ENCODE data around the gene TSEN34. TPM values are rescaled to one million over a fixed set of nuclear protein-coding genes. Genes with fewer than 3 reads are reported as not detected.
"Not testable (repeated sequence)": the region's sequence is repeated elsewhere in the genome, so short reads cannot be mapped to it uniquely, and the experiment has no call there.

Gene TSEN34
- total and polyA plus RNA-seq, 3 experiments from 2014 or later, result 22.4 to 38.2 (median 24.6) TPM

DNA sequence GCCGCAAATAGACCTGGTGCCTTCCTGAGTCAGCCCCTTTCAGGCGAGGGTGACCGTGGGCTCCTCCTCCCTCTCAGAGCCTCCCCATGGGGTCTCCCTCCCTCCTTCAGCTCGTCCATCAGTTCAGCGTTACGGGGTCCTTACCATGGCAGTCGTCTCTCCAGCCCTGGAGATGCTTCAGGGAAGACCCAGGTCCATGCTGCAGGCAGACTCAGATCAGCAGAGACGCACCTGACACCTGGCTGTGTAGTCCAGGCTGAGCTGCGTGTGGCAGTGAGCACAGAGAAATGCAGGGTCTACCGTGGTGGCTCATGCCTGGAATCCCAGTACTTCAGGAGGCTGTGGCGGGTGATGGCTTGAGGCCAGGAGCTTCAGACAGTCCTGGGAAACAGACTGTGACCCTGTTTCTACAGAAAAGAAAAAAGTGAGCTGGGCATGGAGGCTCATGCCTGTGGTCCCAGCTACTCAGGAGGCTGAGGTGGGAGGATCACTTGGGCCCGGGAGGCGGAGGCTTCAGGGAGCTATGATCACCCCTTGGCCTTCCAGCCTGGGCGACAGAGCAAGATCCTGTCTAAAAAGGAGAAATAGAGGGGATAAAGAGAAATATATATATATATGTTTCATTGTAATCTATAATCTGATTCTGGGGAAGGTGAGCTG is 32.3 kb downstream of the TSEN34 start:
- H3K4me1 Mint-ChIP-seq; H3K27me3 ChIP-seq (ENCODE audit: insufficient read depth, low read length, poor library complexity, severe bottlenecking); H3K36me3 Mint-ChIP-seq; H3K27ac Mint-ChIP-seq; DNase-seq; H3K27me3 Mint-ChIP-seq; CTCF ChIA-PET; H3K4me3 ChIP-seq (ENCODE audit: low read length); H3K9me3 ChIP-seq (ENCODE audit: low read length); H3K36me3 ChIP-seq (ENCODE audit: insufficient read depth, low read length); POLR2A ChIA-PET; H3K4me1 ChIP-seq (ENCODE audit: insufficient read depth, low read length); H3K4me3 Mint-ChIP-seq; H3K27ac ChIP-seq (ENCODE audit: low read depth, low read length); H3K9me3 Mint-ChIP-seq: not testable (repeated sequence)

DNA sequence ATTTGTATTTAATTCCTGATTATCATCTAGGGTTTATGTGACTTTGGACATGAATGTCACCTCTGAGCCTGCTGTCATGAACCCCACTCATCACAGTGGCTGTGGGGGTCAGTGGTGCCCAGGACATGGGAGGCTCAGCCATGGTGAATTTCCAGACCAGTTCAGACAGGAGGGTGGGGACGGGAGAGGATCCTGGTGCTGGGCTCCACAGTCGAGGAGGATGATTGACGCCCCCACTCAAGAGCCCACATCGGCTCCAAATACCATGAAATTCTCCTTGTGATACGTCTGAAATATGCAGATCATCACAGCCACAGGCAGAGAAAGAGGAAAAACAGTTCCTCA is 32.8 kb downstream of the TSEN34 start:
- POLR2A ChIA-PET; H3K9me3 Mint-ChIP-seq; H3K9me3 ChIP-seq (ENCODE audit: low read length); DNase-seq; H3K27me3 Mint-ChIP-seq; H3K36me3 ChIP-seq (ENCODE audit: insufficient read depth, low read length); H3K36me3 Mint-ChIP-seq; H3K27ac ChIP-seq (ENCODE audit: low read depth, low read length); H3K4me1 Mint-ChIP-seq; H3K27me3 ChIP-seq (ENCODE audit: insufficient read depth, low read length, poor library complexity, severe bottlenecking); H3K4me3 ChIP-seq (ENCODE audit: low read length); H3K4me3 Mint-ChIP-seq; CTCF ChIA-PET; H3K4me1 ChIP-seq (ENCODE audit: insufficient read depth, low read length); H3K27ac Mint-ChIP-seq: not testable (repeated sequence)

DNA sequence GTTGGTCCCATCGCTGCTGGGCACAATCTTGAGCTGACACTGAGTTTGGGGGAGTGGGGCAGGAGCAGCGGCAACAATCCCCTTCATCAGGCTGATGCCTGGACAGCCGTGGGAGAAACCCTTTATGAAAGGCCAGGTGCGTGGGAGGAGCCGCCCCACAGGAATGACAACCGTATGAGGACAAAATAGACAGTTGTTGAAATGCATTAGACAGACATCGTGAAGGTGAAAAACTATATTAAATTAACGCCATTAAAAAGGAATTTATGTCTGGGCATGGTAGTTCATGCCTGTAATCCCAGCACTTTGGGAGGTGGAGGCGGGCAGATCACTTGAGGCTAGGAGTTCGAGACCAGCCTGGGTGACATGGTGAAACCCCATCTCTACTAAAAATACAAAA is 33.5 kb downstream of the TSEN34 start:
- H3K4me1 Mint-ChIP-seq; POLR2A ChIA-PET; H3K4me3 ChIP-seq (ENCODE audit: low read length); H3K27ac ChIP-seq (ENCODE audit: low read depth, low read length); DNase-seq; CTCF ChIA-PET; H3K9me3 ChIP-seq (ENCODE audit: low read length); H3K4me3 Mint-ChIP-seq; H3K9me3 Mint-ChIP-seq; H3K36me3 ChIP-seq (ENCODE audit: insufficient read depth, low read length); H3K4me1 ChIP-seq (ENCODE audit: insufficient read depth, low read length); H3K27ac Mint-ChIP-seq; H3K36me3 Mint-ChIP-seq; H3K27me3 ChIP-seq (ENCODE audit: insufficient read depth, low read length, poor library complexity, severe bottlenecking): not testable (repeated sequence)
- peaks cover 2 to 14% of the 10 kb centered on the region in 2 donors for H3K27me3 Mint-ChIP-seq

DNA sequence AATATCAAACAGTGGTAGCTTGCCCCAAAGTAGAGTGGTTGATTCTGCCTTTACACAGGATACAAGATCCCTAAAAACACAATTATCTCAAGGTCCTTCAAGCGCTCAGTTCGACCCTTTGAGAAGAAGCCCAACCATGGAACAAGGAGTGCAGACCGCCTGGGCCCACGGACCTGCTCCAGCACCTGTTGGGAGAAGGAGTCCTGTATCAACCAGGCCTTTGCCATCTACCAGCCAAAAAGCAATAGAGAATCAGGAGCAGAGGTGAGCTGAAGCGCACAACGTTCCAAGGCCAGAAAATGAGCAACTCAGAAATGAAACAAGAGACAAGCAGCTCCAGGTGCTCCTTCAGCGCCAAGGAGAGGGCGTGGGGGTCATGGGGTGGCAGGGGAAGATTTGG is 38.0 kb downstream of the TSEN34 start:
- DNase-seq, result no peak
- H3K36me3 Mint-ChIP-seq, result no peaks in the 10 kb centered on the region
- no peaks in the 10 kb centered on the region for H3K9me3 Mint-ChIP-seq
- H3K36me3 ChIP-seq (ENCODE audit: insufficient read depth, low read length), result no peaks in the 10 kb centered on the region
- peaks cover 0 to 4% (median 3%) of the 10 kb centered on the region in 3 donors for H3K4me1 Mint-ChIP-seq
- H3K4me3 ChIP-seq (ENCODE audit: low read length), result no peak overlapping the region
- H3K4me1 ChIP-seq (ENCODE audit: insufficient read depth, low read length), result peaks cover 4% of the 10 kb centered on the region
- H3K27me3 ChIP-seq (ENCODE audit: insufficient read depth, low read length, poor library complexity, severe bottlenecking), result no peaks in the 10 kb centered on the region
- H3K27me3 Mint-ChIP-seq, result peaks cover 5 to 23% of the 10 kb centered on the region in 2 donors
- CTCF ChIA-PET, result interaction anchor here (1.4 to 1.6 kb wide), 2 partner anchors 37 to 61 kb away, joined by 3 to 5 read pairs; no protein-coding TSS in a partner anchor
- H3K9me3 ChIP-seq (ENCODE audit: low read length), result no peaks in the 10 kb centered on the region
- H3K27ac ChIP-seq (ENCODE audit: low read depth, low read length), result no peak overlapping the region
- POLR2A ChIA-PET, result no interaction called here
- H3K4me3 Mint-ChIP-seq, result no peak overlapping the region
- H3K27ac Mint-ChIP-seq, result no peak overlapping the region

DNA sequence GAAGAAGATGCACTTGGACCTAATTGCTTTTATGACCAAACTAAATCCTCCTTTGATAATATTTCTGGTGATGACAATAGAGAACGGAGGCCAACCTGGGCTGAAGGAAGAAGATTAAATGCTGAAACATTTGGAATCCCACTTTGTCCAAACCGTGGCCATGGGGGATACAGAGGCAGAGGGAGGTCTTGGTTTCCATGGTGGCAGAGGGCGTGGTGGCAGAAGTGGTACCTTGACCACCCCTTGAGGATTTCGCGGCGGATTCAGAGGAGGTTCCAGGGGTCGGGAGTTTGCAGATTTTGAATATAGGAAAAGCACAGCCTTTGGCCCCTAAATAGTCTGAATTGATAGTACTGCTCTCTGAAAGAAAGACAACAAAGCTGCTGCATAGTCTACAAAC is 38.9 kb downstream of the TSEN34 start:
- H3K9me3 Mint-ChIP-seq, result peaks cover 0 to 2% (median 0%) of the 10 kb centered on the region in 5 donors
- no peak for DNase-seq
- peaks cover 4% of the 10 kb centered on the region for H3K4me1 ChIP-seq (ENCODE audit: insufficient read depth, low read length)
- H3K9me3 ChIP-seq (ENCODE audit: low read length), result no peaks in the 10 kb centered on the region
- H3K27ac ChIP-seq (ENCODE audit: low read depth, low read length), result no peak overlapping the region
- no peaks in the 10 kb centered on the region for H3K27me3 ChIP-seq (ENCODE audit: insufficient read depth, low read length, poor library complexity, severe bottlenecking)
- peaks cover 8 to 28% of the 10 kb centered on the region in 2 donors for H3K27me3 Mint-ChIP-seq
- CTCF ChIA-PET, result no interaction called here
- POLR2A ChIA-PET, result no interaction called here
- peak overlapping the region in 1 of 8 donors; percentile 20 for H3K27ac Mint-ChIP-seq
- no peaks in the 10 kb centered on the region for H3K36me3 ChIP-seq (ENCODE audit: insufficient read depth, low read length)
- no peak overlapping the region for H3K4me3 ChIP-seq (ENCODE audit: low read length)
- peaks cover 0 to 4% (median 3%) of the 10 kb centered on the region in 3 donors for H3K4me1 Mint-ChIP-seq
- H3K4me3 Mint-ChIP-seq, result peak overlapping the region in 2 of 7 donors; percentile 18 to 29
- H3K36me3 Mint-ChIP-seq, result no peaks in the 10 kb centered on the region

DNA sequence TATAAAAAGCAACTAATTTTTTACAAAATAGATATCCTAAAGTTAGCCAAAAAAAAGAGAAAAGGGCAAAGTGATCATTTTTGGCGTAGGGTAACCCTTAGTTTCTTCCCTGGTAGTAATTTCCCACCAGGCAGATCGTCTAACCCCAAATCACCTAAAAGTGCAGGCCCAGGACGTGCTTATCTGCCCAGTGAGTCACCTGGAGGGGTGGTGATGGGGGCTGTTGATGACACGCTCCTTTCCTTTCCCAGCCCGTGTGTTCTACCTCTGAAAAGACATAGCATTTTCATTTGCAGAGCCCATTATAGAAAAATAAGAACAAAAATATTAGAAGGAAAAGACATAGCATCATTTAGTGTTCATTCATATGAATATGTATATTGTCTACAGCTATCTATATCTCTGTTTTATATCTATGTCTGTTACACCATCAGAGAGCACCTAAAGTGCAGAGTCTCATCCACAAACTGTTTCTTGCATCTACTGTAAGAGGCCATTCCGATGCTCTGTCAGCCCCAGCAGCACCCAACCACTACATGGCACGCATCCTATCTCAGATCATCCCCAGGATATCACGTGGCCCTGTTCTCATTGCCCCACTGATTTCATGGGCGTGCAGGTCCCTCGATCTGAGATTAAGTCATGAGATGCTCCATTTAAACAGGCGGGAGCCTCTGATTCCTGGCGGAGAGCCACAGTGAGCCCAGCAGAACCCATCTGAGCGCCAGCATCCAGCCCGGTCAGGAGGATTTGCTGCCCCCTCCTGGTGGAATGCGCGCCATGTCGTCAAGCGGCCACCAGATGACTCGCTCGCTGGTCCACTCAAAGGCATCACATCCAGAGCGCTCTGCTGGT is 40.2 kb downstream of the TSEN34 start:
- Histone ChIP-seq H3K27ac (ENCODE audit: low read depth, low read length) (no peak overlapping the region), H3K9me3 (ENCODE audit: low read length) (no peaks in the 10 kb centered on the region), H3K4me1 (ENCODE audit: insufficient read depth, low read length) (peaks cover 4% of the 10 kb centered on the region), H3K4me3 (ENCODE audit: low read length) (no peak overlapping the region), H3K36me3 (ENCODE audit: insufficient read depth, low read length) (no peaks in the 10 kb centered on the region), H3K27me3 (ENCODE audit: insufficient read depth, low read length, poor library complexity, severe bottlenecking) (no peaks in the 10 kb centered on the region)
- no peak overlapping the region for H3K4me3 Mint-ChIP-seq
- peaks cover 0 to 4% (median 3%) of the 10 kb centered on the region in 3 donors for H3K4me1 Mint-ChIP-seq
- DNase-seq, result peak; percentile 59 to 90 (median 78)
- POLR2A ChIA-PET, result no interaction called here
- H3K27ac Mint-ChIP-seq, result peak overlapping the region in 3 of 8 donors; percentile 20 to 56 (median 53)
- peaks cover 0 to 2% (median 0%) of the 10 kb centered on the region in 5 donors for H3K9me3 Mint-ChIP-seq
- no peaks in the 10 kb centered on the region for H3K36me3 Mint-ChIP-seq
- CTCF ChIA-PET, result interaction anchor here (1.3 to 1.9 kb wide), 2 partner anchors 42 to 63 kb away, joined by 7 to 9 read pairs; partner anchors contain the start of gene MBOAT7
- peaks cover 8 to 36% of the 10 kb centered on the region in 2 donors for H3K27me3 Mint-ChIP-seq

DNA sequence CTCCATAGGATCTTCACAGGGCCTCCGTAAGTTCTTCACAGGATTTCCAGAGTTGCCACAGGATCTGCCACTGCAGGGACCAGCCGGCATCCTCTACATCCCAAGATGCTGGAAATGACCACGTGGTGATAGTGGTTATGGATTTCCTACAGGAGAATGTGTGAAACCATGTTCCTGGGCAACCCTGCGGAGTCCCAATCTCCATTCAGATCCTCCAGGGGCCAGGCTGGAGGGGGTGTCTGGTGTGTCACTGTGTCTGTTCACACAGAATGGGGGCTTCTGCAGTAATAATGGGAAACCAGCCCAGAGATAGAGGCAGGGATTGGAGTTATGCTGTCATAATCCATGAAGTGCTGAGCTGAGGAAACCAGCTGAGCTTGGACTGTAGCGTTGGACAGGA is 42.8 kb downstream of the TSEN34 start:
- no peaks in the 10 kb centered on the region for H3K36me3 Mint-ChIP-seq
- no peak overlapping the region for H3K4me3 Mint-ChIP-seq
- Histone ChIP-seq H3K27ac (ENCODE audit: low read depth, low read length) (no peak overlapping the region), H3K27me3 (ENCODE audit: insufficient read depth, low read length, poor library complexity, severe bottlenecking) (no peaks in the 10 kb centered on the region), H3K4me3 (ENCODE audit: low read length) (no peak overlapping the region), H3K4me1 (ENCODE audit: insufficient read depth, low read length) (peaks cover 4% of the 10 kb centered on the region), H3K9me3 (ENCODE audit: low read length) (no peaks in the 10 kb centered on the region), H3K36me3 (ENCODE audit: insufficient read depth, low read length) (no peaks in the 10 kb centered on the region)
- ChIA-PET CTCF (no interaction called here), POLR2A (interaction anchor here (1.0 kb wide), 1 partner anchor 60 kb away, joined by 3 read pairs; no protein-coding TSS in a partner anchor)
- peaks cover 0 to 4% (median 3%) of the 10 kb centered on the region in 3 donors for H3K4me1 Mint-ChIP-seq
- peaks cover 8 to 35% of the 10 kb centered on the region in 2 donors for H3K27me3 Mint-ChIP-seq
- peaks cover 0 to 2% (median 0%) of the 10 kb centered on the region in 5 donors for H3K9me3 Mint-ChIP-seq
- H3K27ac Mint-ChIP-seq, result no peak overlapping the region
- DNase-seq, result no peak

DNA sequence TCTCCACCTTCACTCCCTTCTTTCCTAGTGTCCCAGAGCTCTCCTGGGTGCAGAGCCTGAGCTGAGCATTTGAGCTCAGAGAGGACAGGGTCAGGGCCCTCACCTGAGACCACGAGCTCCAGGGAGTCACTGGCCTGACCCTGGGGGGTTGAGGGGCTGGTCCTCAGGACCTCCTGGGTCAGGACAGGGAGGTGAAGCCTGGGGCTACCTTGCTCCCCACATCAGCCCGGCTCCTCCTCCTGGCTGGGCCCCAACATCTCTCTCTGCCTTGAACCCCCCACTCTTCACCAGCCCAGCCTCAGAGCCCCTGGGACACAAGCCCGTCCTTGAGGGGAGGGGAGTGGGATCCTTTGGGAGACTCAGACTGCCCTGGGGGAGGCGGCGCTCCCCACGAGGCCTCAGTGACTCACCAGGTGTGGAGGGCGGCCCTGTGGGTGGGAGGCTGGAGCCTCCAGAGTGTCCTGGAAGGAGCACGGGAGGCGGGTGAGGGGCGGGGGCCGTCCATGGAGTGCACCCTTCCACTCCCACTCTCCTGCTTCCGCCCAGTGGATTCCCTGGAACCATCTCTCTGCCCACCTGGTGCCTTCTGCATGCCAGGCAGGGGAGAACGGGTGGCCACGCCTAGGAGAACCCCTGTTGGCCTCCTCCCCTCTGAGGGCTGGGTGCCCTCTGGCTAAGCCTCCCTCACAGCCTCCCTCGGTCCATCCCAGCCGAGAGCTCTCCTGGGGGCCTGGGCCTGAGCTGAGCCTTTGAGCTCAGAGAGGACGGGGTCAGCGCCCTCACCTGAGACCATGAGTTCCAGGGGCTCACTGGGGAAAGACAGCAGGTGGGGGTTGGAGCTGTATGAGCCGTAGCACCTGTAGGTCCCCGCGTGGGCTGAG is 48.6 kb downstream of the TSEN34 start:
- POLR2A ChIA-PET; H3K36me3 ChIP-seq (ENCODE audit: insufficient read depth, low read length); H3K9me3 Mint-ChIP-seq; H3K9me3 ChIP-seq (ENCODE audit: low read length); H3K36me3 Mint-ChIP-seq; H3K4me3 Mint-ChIP-seq; CTCF ChIA-PET; DNase-seq; H3K27ac ChIP-seq (ENCODE audit: low read depth, low read length); H3K27me3 ChIP-seq (ENCODE audit: insufficient read depth, low read length, poor library complexity, severe bottlenecking); H3K4me3 ChIP-seq (ENCODE audit: low read length); H3K4me1 ChIP-seq (ENCODE audit: insufficient read depth, low read length); H3K4me1 Mint-ChIP-seq: not testable (repeated sequence)
- Mint-ChIP-seq H3K27ac (peak overlapping the region in 1 of 8 donors; percentile 29), H3K27me3 (peaks cover 2 to 18% of the 10 kb centered on the region in 2 donors)
